ENCODE measurements around the gene SPECC1L.

GRCh38 chr22:24321999-24322398 is 51.4 kb downstream of the SPECC1L start:
- TF ChIP-seq CTCF (IDR thresholded peaks at IDR 0.05): no peak
- no peak for TF ChIP-seq POLR2A (IDR thresholded peaks at IDR 0.05; ENCODE audit: low read depth)
